K562 (cell line): Measurements from ENCODE around the gene PPP2R5A.

ENCODE experiments used
- BHLHE40 ChIP-seq: IDR thresholded peaks from 2 replicates; pipeline ENCODE4 v1.6.1; 2011; ENCODE audit warnings: low read length, improper control_type of control experiment
- EZH2 ChIP-seq: IDR thresholded peaks from 2 replicates; pipeline ENCODE4 v1.6.1; 2012; ENCODE audit warnings: low read depth, mild to moderate bottlenecking, inconsistent platforms, low read length, borderline replicate concordance
- FUS ChIP-seq: fragments of 200-400 bp; formaldehyde crosslinking; optimal IDR thresholded peaks from 2 replicates; pipeline ENCODE3; 2017; ENCODE audit warnings: low read depth, low read length
- MEF2A ChIP-seq: IDR thresholded peaks from 2 replicates; pipeline ENCODE4 v1.6.1; 2011; ENCODE audit warnings: low read depth, mild to moderate bottlenecking, low read length, moderate library complexity; ENCODE audit not compliant: control insufficient read depth
- RUNX1 ChIP-seq: sonication (generic); IDR thresholded peaks from 2 replicates; pipeline ENCODE4 v1.6.1; 2016; ENCODE audit warnings: antibody characterized with exemption, low read depth
- SREBF2 ChIP-seq: sonication (generic); formaldehyde crosslinking; IDR thresholded peaks from 2 replicates; pipeline ENCODE4 v1.4.0; 2020; ENCODE audit warnings: mild to moderate bottlenecking, missing genetic modification reagents
- TF ChIP-seq, protein P1 (sequence below), 3 experiments: IDR thresholded peaks in 2 of 3; conservative IDR thresholded peaks in 1 of 3; 2 replicates each; pipeline ENCODE4 v1.5.1; 2011 to 2012; ENCODE audit warnings: low read length in 3 of 3, mild to moderate bottlenecking in 3 of 3, control low read depth in 2 of 3, improper control_type of control experiment in 1 of 3, inconsistent platforms in 1 of 3, low read depth in 1 of 3, mixed read lengths in 1 of 3, moderate library complexity in 1 of 3; ENCODE audit not compliant: insufficient read depth in 2 of 3
- TF ChIP-seq, protein P2 (sequence below): sonication (generic); formaldehyde crosslinking; IDR thresholded peaks from 2 replicates; pipeline ENCODE4 v1.8.0; 2022; ENCODE audit warnings: mild to moderate bottlenecking, low read depth, missing genetic modification reagents
- TF ChIP-seq, protein P3 (sequence below): fragments of 450-650 bp; IDR thresholded peaks from 2 replicates; pipeline ENCODE4 v1.6.1; 2016; ENCODE audit warnings: low read depth

DNA sequence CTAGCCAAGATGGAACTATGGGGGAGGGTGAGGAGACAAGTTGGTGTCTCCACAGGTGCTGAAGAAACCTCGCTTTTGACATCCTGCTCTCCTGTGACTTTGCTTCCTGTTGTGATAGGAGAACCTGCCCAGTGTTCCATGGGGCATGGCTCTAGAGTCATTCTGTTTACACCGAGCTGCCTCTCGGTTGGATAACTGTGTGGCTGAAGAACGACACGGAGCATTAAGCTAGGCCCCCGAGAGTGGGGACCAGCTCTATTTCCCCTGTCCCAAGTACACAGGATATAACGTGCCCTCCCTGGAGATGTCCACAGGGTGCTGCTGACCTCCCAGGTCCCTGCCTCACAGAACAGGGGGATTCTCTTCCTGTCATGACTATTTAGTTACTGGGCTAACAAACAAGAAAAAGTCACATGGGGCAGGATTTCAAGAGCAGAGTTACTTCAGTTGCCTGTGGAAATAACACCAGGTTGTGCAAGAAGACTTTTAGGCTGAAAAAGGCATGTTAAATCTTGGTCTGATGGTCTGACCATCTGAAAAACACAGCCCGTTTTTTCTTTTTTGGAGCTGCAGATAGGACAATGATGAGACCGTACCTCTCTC is 29.4 kb upstream of the PPP2R5A start:
- no peak for TF ChIP-seq MEF2A
- no peak for TF ChIP-seq BHLHE40
- TF ChIP-seq, protein P1, sequence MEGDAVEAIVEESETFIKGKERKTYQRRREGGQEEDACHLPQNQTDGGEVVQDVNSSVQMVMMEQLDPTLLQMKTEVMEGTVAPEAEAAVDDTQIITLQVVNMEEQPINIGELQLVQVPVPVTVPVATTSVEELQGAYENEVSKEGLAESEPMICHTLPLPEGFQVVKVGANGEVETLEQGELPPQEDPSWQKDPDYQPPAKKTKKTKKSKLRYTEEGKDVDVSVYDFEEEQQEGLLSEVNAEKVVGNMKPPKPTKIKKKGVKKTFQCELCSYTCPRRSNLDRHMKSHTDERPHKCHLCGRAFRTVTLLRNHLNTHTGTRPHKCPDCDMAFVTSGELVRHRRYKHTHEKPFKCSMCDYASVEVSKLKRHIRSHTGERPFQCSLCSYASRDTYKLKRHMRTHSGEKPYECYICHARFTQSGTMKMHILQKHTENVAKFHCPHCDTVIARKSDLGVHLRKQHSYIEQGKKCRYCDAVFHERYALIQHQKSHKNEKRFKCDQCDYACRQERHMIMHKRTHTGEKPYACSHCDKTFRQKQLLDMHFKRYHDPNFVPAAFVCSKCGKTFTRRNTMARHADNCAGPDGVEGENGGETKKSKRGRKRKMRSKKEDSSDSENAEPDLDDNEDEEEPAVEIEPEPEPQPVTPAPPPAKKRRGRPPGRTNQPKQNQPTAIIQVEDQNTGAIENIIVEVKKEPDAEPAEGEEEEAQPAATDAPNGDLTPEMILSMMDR (IDR thresholded peaks at IDR 0.05 in 2 of 3, conservative IDR thresholded peaks at IDR 0.05 in 1 of 3; ENCODE audit: insufficient read depth in 2 of 3, low read depth in 1 of 3, low read length in 3 of 3) = no peak
- no peak for TF ChIP-seq FUS
- TF ChIP-seq, protein P2, sequence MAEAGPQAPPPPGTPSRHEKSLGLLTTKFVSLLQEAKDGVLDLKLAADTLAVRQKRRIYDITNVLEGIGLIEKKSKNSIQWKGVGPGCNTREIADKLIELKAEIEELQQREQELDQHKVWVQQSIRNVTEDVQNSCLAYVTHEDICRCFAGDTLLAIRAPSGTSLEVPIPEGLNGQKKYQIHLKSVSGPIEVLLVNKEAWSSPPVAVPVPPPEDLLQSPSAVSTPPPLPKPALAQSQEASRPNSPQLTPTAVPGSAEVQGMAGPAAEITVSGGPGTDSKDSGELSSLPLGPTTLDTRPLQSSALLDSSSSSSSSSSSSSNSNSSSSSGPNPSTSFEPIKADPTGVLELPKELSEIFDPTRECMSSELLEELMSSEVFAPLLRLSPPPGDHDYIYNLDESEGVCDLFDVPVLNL = no peak
- TF ChIP-seq SREBF2 = no peak
- TF ChIP-seq EZH2 = no peak
- no peak for TF ChIP-seq RUNX1
- TF ChIP-seq, protein P3, sequence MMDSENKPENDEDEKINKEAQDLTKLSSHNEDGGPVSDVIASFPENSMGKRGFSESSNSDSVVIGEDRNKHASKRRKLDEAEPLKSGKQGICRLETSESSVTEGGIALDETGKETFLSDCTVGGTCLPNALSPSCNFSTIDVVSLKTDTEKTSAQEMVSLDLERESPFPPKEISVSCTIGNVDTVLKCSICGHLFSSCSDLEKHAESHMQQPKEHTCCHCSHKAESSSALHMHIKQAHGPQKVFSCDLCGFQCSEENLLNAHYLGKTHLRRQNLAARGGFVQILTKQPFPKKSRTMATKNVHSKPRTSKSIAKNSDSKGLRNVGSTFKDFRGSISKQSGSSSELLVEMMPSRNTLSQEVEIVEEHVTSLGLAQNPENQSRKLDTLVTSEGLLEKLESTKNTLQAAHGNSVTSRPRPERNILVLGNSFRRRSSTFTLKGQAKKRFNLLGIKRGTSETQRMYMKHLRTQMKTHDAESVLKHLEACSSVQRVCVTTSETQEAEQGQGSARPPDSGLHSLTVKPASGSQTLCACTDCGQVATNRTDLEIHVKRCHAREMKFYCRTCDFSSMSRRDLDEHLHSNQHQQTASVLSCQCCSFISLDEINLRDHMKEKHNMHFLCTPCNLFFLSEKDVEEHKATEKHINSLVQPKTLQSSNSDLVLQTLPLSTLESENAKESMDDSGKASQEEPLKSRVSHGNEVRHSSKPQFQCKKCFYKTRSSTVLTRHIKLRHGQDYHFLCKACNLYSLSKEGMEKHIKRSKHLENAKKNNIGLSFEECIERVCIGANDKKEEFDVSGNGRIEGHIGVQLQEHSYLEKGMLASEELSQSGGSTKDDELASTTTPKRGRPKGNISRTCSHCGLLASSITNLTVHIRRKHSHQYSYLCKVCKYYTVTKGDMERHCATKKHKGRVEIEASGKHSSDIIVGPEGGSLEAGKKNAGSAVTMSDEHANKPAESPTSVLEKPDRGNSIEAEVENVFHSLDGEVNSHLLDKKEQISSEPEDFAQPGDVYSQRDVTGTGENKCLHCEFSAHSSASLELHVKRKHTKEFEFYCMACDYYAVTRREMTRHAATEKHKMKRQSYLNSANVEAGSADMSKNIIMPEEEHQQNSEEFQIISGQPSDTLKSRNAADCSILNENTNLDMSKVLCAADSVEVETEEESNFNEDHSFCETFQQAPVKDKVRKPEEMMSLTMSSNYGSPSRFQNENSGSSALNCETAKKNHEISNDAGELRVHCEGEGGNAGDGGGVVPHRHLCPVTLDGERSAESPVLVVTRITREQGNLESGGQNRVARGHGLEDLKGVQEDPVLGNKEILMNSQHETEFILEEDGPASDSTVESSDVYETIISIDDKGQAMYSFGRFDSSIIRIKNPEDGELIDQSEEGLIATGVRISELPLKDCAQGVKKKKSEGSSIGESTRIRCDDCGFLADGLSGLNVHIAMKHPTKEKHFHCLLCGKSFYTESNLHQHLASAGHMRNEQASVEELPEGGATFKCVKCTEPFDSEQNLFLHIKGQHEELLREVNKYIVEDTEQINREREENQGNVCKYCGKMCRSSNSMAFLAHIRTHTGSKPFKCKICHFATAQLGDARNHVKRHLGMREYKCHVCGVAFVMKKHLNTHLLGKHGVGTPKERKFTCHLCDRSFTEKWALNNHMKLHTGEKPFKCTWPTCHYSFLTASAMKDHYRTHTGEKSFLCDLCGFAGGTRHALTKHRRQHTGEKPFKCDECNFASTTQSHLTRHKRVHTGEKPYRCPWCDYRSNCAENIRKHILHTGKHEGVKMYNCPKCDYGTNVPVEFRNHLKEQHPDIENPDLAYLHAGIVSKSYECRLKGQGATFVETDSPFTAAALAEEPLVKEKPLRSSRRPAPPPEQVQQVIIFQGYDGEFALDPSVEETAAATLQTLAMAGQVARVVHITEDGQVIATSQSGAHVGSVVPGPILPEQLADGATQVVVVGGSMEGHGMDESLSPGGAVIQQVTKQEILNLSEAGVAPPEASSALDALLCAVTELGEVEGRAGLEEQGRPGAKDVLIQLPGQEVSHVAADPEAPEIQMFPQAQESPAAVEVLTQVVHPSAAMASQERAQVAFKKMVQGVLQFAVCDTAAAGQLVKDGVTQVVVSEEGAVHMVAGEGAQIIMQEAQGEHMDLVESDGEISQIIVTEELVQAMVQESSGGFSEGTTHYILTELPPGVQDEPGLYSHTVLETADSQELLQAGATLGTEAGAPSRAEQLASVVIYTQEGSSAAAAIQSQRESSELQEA = no peak
